GM12878 (cell line): Measurements from ENCODE around the gene MGST1. TPM values are rescaled to one million over a fixed set of nuclear protein-coding genes. Genes with fewer than 3 reads are reported as not detected.

ENCODE experiments used
- ATAC-seq: fragments of 200-7000 bp; cut with Tn5 transposase; 3 replicates; pipeline ENCODE4 v1.9.1; 2020; ENCODE audit warnings: mild to moderate bottlenecking, moderate library complexity
- BruUV-seq: library from RNA; stranded (reverse); fragments of 400-500 nt; replicated peaks from 2 replicates; lab custom pipeline; 2021; lab: Mats Ljungman, UMichigan
- CTCF ChIA-PET: fragments of 300-600 bp; sonication (Branson Sonifier 250); formaldehyde crosslinking; extraction: SDS; loops from one replicate; lab custom pipeline; 2021; ENCODE audit warnings: inconsistent platforms; lab: Yijun Ruan, JAX
- POLR2A ChIA-PET: fragments of 350-600 bp; formaldehyde crosslinking; extraction: SDS; loops from one replicate; lab custom pipeline; 2021; ENCODE audit warnings: inconsistent platforms; lab: Charles Lee
- RAD21 ChIA-PET: fragments of 300-600 bp; sonication (Branson Sonifier 250); formaldehyde crosslinking; loops from one replicate; lab custom pipeline; 2023; ENCODE audit warnings: antibody characterized with exemption; ENCODE audit not compliant: unreplicated experiment; lab: Charles Lee
- SMC1A ChIA-PET: fragments of 300-600 bp; sonication (Branson Sonifier 250); formaldehyde crosslinking; loops from one replicate; lab custom pipeline; 2023; ENCODE audit not compliant: unreplicated experiment, uncharacterized antibody; lab: Charles Lee
- DNase-seq: peaks from one replicate; pipeline ENCODE4 v3.0.0-alpha.2; 2011; ENCODE audit warnings: low read depth, low spot score
- FAIRE-seq: peaks from 3 replicates; lab custom pipeline; 2011; peaks lifted over from hg19 to GRCh38; lab: Jason Lieb, UNC
- H2AFZ ChIP-seq: 2 replicates; pipeline ENCODE4 v1.6.0; 2011; ENCODE audit warnings: low read depth, low read length, control low read depth; ENCODE audit not compliant: control insufficient read depth
- H3K27ac ChIP-seq: 2 replicates; pipeline ENCODE4 v1.5.1; 2011; ENCODE audit warnings: control low read depth; ENCODE audit not compliant: control insufficient read depth, insufficient read depth
- H3K27me3 ChIP-seq, 2 experiments: replicated peaks in 1 of 2; 2 replicates each; pipeline versions ENCODE4 v1.6.0 to v1.6.1; 2011; ENCODE audit warnings: low read length in 1 of 2; ENCODE audit not compliant: control insufficient read depth in 2 of 2, insufficient read depth in 2 of 2
- H3K36me3 ChIP-seq, 2 experiments: 2 replicates each; pipeline ENCODE4 v1.5.1; 2011; ENCODE audit warnings: low read length in 1 of 2; ENCODE audit not compliant: control insufficient read depth in 2 of 2, insufficient read depth in 2 of 2
- H3K4me1 ChIP-seq: 2 replicates; pipeline ENCODE4 v1.6.1; 2011; ENCODE audit warnings: mild to moderate bottlenecking, low read length, moderate library complexity, mixed read lengths; ENCODE audit not compliant: control insufficient read depth, insufficient read depth
- H3K4me2 ChIP-seq: 2 replicates; pipeline ENCODE4 v1.6.0; 2011; ENCODE audit warnings: control low read depth; ENCODE audit not compliant: control insufficient read depth, insufficient read depth
- H3K4me3 ChIP-seq: fragments of 200-600 bp; sonication (generic); 2 replicates; pipeline ENCODE4 v1.5.1; 2016
- H3K79me2 ChIP-seq: 2 replicates; pipeline ENCODE4 v1.6.0; 2011; ENCODE audit warnings: low read length; ENCODE audit not compliant: control insufficient read depth, insufficient read depth
- H3K9ac ChIP-seq: 2 replicates; pipeline ENCODE4 v1.8.0; 2011; ENCODE audit warnings: low read length, control low read depth, mixed read lengths; ENCODE audit not compliant: control insufficient read depth, insufficient read depth
- H3K9me3 ChIP-seq: replicated peaks from 3 replicates; pipeline ENCODE4 v1.5.1; 2011; ENCODE audit warnings: mild to moderate bottlenecking, low read length; ENCODE audit not compliant: control insufficient read depth, insufficient read depth
- H4K20me1 ChIP-seq: 2 replicates; pipeline ENCODE4 v1.6.0; 2011; ENCODE audit not compliant: control insufficient read depth, insufficient read depth
- ATF7 ChIP-seq: fragments of 450-650 bp; IDR thresholded peaks from 2 replicates; pipeline ENCODE4 v1.6.1; 2016; ENCODE audit warnings: low read depth, mild to moderate bottlenecking
- ETV6 ChIP-seq, 2 experiments: fragments of 450-650 bp in 1 of 2; IDR thresholded peaks in 1 of 2; conservative IDR thresholded peaks in 1 of 2; 2 replicates each; pipeline ENCODE4 v1.6.1; 2014; ENCODE audit warnings: antibody characterized with exemption in 1 of 2, borderline replicate concordance in 1 of 2, low read depth in 1 of 2, mild to moderate bottlenecking in 1 of 2, moderate library complexity in 1 of 2
- EZH2 ChIP-seq: IDR thresholded peaks from 2 replicates; pipeline ENCODE4 v1.6.1; 2012; ENCODE audit warnings: low read depth, mild to moderate bottlenecking, control low read depth, inconsistent platforms, low read length, borderline replicate concordance; ENCODE audit not compliant: control insufficient read depth
- POLR2AphosphoS5 ChIP-seq: IDR thresholded peaks from 2 replicates; pipeline ENCODE4 v1.6.1; 2011; ENCODE audit warnings: mild to moderate bottlenecking, low read length, inconsistent platforms
- SMARCA5 ChIP-seq: fragments of 450-650 bp; IDR thresholded peaks from 2 replicates; pipeline ENCODE4 v1.6.1; 2017; ENCODE audit warnings: mild to moderate bottlenecking
- TCF12 ChIP-seq: IDR thresholded peaks from 2 replicates; pipeline ENCODE4 v1.6.1; 2011; ENCODE audit warnings: low read depth, mild to moderate bottlenecking, low read length
- WGBS: methylation state at CpG from one replicate; pipeline ENCODE4 v1.1.6; 2016; ENCODE audit warnings: low lambda C conversion rate; ENCODE audit not compliant: insufficient replicate concordance, insufficient coverage; ENCODE audit errors: missing lambda C conversion rate; 5-methylcytosine and 5-hydroxymethylcytosine counted together
- in situ Hi-C: fragments of 300-500 bp; cut with MboI; formaldehyde crosslinking; loops from 9 replicates; pipeline ENCODE4 v1.14.3; 2018; ENCODE audit warnings: mixed read lengths
- intact Hi-C: fragments of 100-400 bp; cut with micrococcal nuclease; formaldehyde crosslinking; loops from one replicate; pipeline ENCODE4 v1.14.2; 2022; ENCODE audit not compliant: unreplicated experiment
- polyA plus RNA-seq, 11 experiments: library from polyadenylated mRNA; depleted of rRNA in 4 of 11; unstranded in 6 of 11; stranded (reverse) in 5 of 11; fragments of >200 nt; fragmentation: Nextera tagmentation in 4 of 11; fragmentation: Illumina TruSeq in 1 of 11; extraction: Ambion mirVana in 4 of 11; extraction: Trizol in 1 of 11; gene quantifications; 1 replicate in 1 of 11; 2 replicates in 10 of 11; pipeline versions ENCODE4 v1.2.1 to v1.2.3, GENCODE V29; 2011 to 2016; ENCODE audit warnings: inconsistent platforms in 2 of 11, missing spikeins in 2 of 11, low read depth in 1 of 11
- total RNA-seq, 4 experiments: library from RNA; depleted of rRNA in 3 of 4; stranded (reverse); fragments of >200 nt in 3 of 4; fragmentation: Illumina TruSeq in 1 of 4; extraction: Trizol in 1 of 4; gene quantifications; 2 replicates each; pipeline versions ENCODE4 v1.2.1 to v1.2.3, GENCODE V29; 2013 to 2021
- TF ChIP-seq, protein P1 (sequence below): fragments of 450-650 bp; IDR thresholded peaks from 2 replicates; pipeline ENCODE4 v1.6.1; 2017; ENCODE audit warnings: mild to moderate bottlenecking, moderate library complexity
- TF ChIP-seq, protein P2 (sequence below): IDR thresholded peaks from 2 replicates; pipeline ENCODE4 v1.6.1; 2011; ENCODE audit warnings: mild to moderate bottlenecking, low read depth, low read length, moderate library complexity; ENCODE audit not compliant: insufficient replicate concordance

Gene MGST1
- total and polyA plus RNA-seq, 10 of the 15 experiments (the other 5 are each of a cell fraction or from before 2014, with no cell fraction given): 22.5 to 237 (median 172) TPM

DNA sequence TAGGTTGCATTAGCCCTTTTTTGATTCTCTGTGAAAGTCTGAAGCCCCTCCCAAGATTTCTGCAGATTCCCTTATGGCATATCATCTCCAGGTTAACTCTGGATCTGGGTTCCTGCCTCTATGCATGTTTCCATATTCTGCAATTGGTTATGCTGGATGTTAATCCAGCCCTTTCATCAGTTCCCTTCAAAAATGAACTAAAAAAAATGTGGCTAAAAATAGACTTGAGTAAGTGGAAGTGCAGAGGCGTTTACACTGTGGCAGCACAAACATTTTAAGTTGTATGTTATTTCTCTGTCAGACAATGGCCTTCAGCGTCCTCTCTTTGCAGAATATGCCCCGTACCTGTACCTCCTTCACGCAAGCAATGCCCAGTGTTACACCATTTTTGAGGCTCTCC, 11.4 kb downstream of the MGST1 start:
- Histone ChIP-seq H2AFZ (no peak overlapping the region), H3K4me2 (no peak overlapping the region), H3K4me1 (no peaks in the 10 kb centered on the region), H3K27ac (no peak overlapping the region), H3K9ac (no peak overlapping the region), H3K27me3 (no peaks in the 10 kb centered on the region), H3K4me3 (no peak overlapping the region), H4K20me1 (no peaks in the 10 kb centered on the region), H3K79me2 (no peaks in the 10 kb centered on the region), H3K9me3 (no peaks in the 10 kb centered on the region), H3K36me3 (no peaks in the 10 kb centered on the region)
- 28% methylated on average over 4 of the region's 4 CpGs for WGBS
- intact Hi-C loops (no loop called here), in situ Hi-C loops (no loop called here)
- no peak for TF ChIP-seq POLR2AphosphoS5
- TF ChIP-seq ATF7: no peak
- TF ChIP-seq, protein P1, sequence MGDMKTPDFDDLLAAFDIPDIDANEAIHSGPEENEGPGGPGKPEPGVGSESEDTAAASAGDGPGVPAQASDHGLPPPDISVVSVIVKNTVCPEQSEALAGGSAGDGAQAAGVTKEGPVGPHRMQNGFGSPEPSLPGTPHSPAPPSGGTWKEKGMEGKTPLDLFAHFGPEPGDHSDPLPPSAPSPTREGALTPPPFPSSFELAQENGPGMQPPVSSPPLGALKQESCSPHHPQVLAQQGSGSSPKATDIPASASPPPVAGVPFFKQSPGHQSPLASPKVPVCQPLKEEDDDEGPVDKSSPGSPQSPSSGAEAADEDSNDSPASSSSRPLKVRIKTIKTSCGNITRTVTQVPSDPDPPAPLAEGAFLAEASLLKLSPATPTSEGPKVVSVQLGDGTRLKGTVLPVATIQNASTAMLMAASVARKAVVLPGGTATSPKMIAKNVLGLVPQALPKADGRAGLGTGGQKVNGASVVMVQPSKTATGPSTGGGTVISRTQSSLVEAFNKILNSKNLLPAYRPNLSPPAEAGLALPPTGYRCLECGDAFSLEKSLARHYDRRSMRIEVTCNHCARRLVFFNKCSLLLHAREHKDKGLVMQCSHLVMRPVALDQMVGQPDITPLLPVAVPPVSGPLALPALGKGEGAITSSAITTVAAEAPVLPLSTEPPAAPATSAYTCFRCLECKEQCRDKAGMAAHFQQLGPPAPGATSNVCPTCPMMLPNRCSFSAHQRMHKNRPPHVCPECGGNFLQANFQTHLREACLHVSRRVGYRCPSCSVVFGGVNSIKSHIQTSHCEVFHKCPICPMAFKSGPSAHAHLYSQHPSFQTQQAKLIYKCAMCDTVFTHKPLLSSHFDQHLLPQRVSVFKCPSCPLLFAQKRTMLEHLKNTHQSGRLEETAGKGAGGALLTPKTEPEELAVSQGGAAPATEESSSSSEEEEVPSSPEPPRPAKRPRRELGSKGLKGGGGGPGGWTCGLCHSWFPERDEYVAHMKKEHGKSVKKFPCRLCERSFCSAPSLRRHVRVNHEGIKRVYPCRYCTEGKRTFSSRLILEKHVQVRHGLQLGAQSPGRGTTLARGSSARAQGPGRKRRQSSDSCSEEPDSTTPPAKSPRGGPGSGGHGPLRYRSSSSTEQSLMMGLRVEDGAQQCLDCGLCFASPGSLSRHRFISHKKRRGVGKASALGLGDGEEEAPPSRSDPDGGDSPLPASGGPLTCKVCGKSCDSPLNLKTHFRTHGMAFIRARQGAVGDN: no peak
- TF ChIP-seq, protein P2, sequence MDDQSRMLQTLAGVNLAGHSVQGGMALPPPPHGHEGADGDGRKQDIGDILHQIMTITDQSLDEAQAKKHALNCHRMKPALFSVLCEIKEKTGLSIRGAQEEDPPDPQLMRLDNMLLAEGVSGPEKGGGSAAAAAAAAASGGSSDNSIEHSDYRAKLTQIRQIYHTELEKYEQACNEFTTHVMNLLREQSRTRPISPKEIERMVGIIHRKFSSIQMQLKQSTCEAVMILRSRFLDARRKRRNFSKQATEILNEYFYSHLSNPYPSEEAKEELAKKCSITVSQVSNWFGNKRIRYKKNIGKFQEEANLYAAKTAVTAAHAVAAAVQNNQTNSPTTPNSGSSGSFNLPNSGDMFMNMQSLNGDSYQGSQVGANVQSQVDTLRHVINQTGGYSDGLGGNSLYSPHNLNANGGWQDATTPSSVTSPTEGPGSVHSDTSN: no peak
- no peak for TF ChIP-seq ETV6 (conservative IDR thresholded peaks at IDR 0.05 in 1 of 2, IDR thresholded peaks at IDR 0.05 in 1 of 2; ENCODE audit: borderline replicate concordance in 1 of 2, low read depth in 1 of 2)
- TF ChIP-seq TCF12: no peak
- no peak for TF ChIP-seq EZH2
- no peak for TF ChIP-seq SMARCA5
- ChIA-PET RAD21 (no interaction called here), POLR2A (interaction anchor here (0.6 kb wide), 1 partner anchor 460 kb away, joined by 5 read pairs; no protein-coding TSS in a partner anchor), SMC1A (interaction anchor here (1.8 kb wide), 1 partner anchor 282 kb away, joined by 7 read pairs; no protein-coding TSS in a partner anchor), CTCF (interaction anchor here (0.6 to 4.2 kb wide), 6 partner anchors 8 to 579 kb away, joined by 3 to 24 read pairs (median 6); no protein-coding TSS in a partner anchor)
- ATAC-seq (no peak), FAIRE-seq (no peak), DNase-seq (no peak)
- no TSS peak for BruUV-seq
